Ectodermal cell (in vitro differentiated cells): Measurements from ENCODE around the gene FGFRL1.

ENCODE experiments used
- H3K27ac ChIP-seq: 2 replicates; pipeline ENCODE4 v1.7.0; 2013; ENCODE audit warnings: mild to moderate bottlenecking, low read depth, low read length; ENCODE audit not compliant: insufficient read depth, poor library complexity, severe bottlenecking
- H3K27me3 ChIP-seq: 2 replicates; pipeline ENCODE4 v1.7.0; 2013; ENCODE audit warnings: mild to moderate bottlenecking, low read length; ENCODE audit not compliant: insufficient read depth, control insufficient read depth, poor library complexity, severe bottlenecking
- H3K36me3 ChIP-seq: one replicate; pipeline ENCODE4 v1.7.0; 2013; ENCODE audit warnings: low read length; ENCODE audit not compliant: control insufficient read depth, insufficient read depth
- H3K4me1 ChIP-seq: one replicate; pipeline ENCODE4 v1.7.0; 2013; ENCODE audit warnings: low read length; ENCODE audit not compliant: control insufficient read depth, insufficient read depth
- H3K4me3 ChIP-seq: 2 replicates; pipeline ENCODE4 v1.7.0; 2013; ENCODE audit warnings: low read depth, low read length, control low read depth; ENCODE audit not compliant: insufficient read depth
- H3K9me3 ChIP-seq: 2 replicates; pipeline ENCODE4 v1.7.0; 2013; ENCODE audit warnings: mild to moderate bottlenecking, low read length, moderate library complexity; ENCODE audit not compliant: control insufficient read depth
- WGBS, 2 experiments: methylation state at CpG; one replicate each; pipeline ENCODE4 v1.1.7; 2013; ENCODE audit warnings: missing lambda C conversion rate in 2 of 2; 5-methylcytosine and 5-hydroxymethylcytosine counted together

Gene FGFRL1

GRCh38 chr4:1019729-1020470 lies 8.5 kb downstream of the FGFRL1 start:
- Histone ChIP-seq H3K27me3 (no peaks in the 10 kb centered on the region), H3K4me1 (peaks cover 35% of the 10 kb centered on the region), H3K4me3 (no peak overlapping the region), H3K9me3 (no peaks in the 10 kb centered on the region), H3K27ac (no peak overlapping the region), H3K36me3 (no peaks in the 10 kb centered on the region)
- 73 to 75% methylated on average over 23 of the region's 23 CpGs for WGBS, 2 experiments

- H3K36me3 ChIP-seq, result no peaks in the 10 kb centered on the region
- H3K27me3 ChIP-seq, result no peaks in the 10 kb centered on the region
- H3K4me1 ChIP-seq, result peaks cover 23% of the 10 kb centered on the region
- no peaks in the 10 kb centered on the region for H3K9me3 ChIP-seq
- H3K27ac ChIP-seq, result no peak overlapping the region
- H3K4me3 ChIP-seq, result no peak overlapping the region
- 92 to 94% methylated on average over 19 of the region's 19 CpGs for WGBS, 2 experiments
Measured at GRCh38 chr4:1021386-1022050, 10.1 kb downstream of the FGFRL1 start.

- peaks cover 23% of the 10 kb centered on the region for H3K4me1 ChIP-seq
- no peaks in the 10 kb centered on the region for H3K9me3 ChIP-seq
- H3K36me3 ChIP-seq, result no peaks in the 10 kb centered on the region
- H3K27ac ChIP-seq, result no peak overlapping the region
- no peaks in the 10 kb centered on the region for H3K27me3 ChIP-seq
- WGBS, 2 experiments, result 95% methylated on average over 46 of the region's 46 CpGs
- H3K4me3 ChIP-seq, result no peak overlapping the region
Measured at GRCh38 chr4:1022051-1022738, 10.8 kb downstream of the FGFRL1 start.

GRCh38 chr4:1022739-1023066 lies 11.3 kb downstream of the FGFRL1 start:
- H3K27me3 ChIP-seq, result no peaks in the 10 kb centered on the region
- no peaks in the 10 kb centered on the region for H3K9me3 ChIP-seq
- H3K4me1 ChIP-seq, result peaks cover 27% of the 10 kb centered on the region
- H3K36me3 ChIP-seq, result no peaks in the 10 kb centered on the region
- no peak overlapping the region for H3K4me3 ChIP-seq
- 86 to 88% methylated on average over 19 of the region's 19 CpGs for WGBS, 2 experiments
- H3K27ac ChIP-seq, result no peak overlapping the region

GRCh38 chr4:1023075-1023640 lies 11.7 kb downstream of the FGFRL1 start:
- 90 to 91% methylated on average over 20 of the region's 20 CpGs for WGBS, 2 experiments
- no peak overlapping the region for H3K27ac ChIP-seq
- no peaks in the 10 kb centered on the region for H3K36me3 ChIP-seq
- H3K4me1 ChIP-seq, result peaks cover 32% of the 10 kb centered on the region
- no peaks in the 10 kb centered on the region for H3K27me3 ChIP-seq
- H3K9me3 ChIP-seq, result no peaks in the 10 kb centered on the region
- no peak overlapping the region for H3K4me3 ChIP-seq

GRCh38 chr4:1023895-1024740 lies 12.7 kb downstream of the FGFRL1 start:
- Histone ChIP-seq H3K4me1 (peaks cover 26% of the 10 kb centered on the region), H3K27ac (no peak overlapping the region), H3K27me3 (no peaks in the 10 kb centered on the region), H3K9me3 (no peaks in the 10 kb centered on the region), H3K36me3 (no peaks in the 10 kb centered on the region), H3K4me3 (no peak overlapping the region)
- 96% methylated on average over 79 to 83 of the region's 83 CpGs for WGBS, 2 experiments

- H3K9me3 ChIP-seq, result no peaks in the 10 kb centered on the region
- no peaks in the 10 kb centered on the region for H3K36me3 ChIP-seq
- H3K27me3 ChIP-seq, result no peaks in the 10 kb centered on the region
- H3K27ac ChIP-seq, result no peak overlapping the region
- H3K4me3 ChIP-seq, result no peak overlapping the region
- WGBS, 2 experiments, result 94 to 96% methylated on average over 32 of the region's 32 CpGs
- H3K4me1 ChIP-seq, result peaks cover 17% of the 10 kb centered on the region
Measured at GRCh38 chr4:1024882-1025545, 13.6 kb downstream of the FGFRL1 start.

- no peaks in the 10 kb centered on the region for H3K27me3 ChIP-seq
- H3K36me3 ChIP-seq, result no peaks in the 10 kb centered on the region
- no peak overlapping the region for H3K4me3 ChIP-seq
- peaks cover 15% of the 10 kb centered on the region for H3K4me1 ChIP-seq
- no peak overlapping the region for H3K27ac ChIP-seq
- H3K9me3 ChIP-seq, result no peaks in the 10 kb centered on the region
- WGBS, 2 experiments, result 65 to 69% methylated on average over 17 of the region's 17 CpGs
Measured at GRCh38 chr4:1026115-1026514, 14.7 kb downstream of the FGFRL1 start.

- H3K9me3 ChIP-seq, result no peaks in the 10 kb centered on the region
- H3K4me3 ChIP-seq, result no peak overlapping the region
- H3K4me1 ChIP-seq, result peaks cover 12% of the 10 kb centered on the region
- H3K27ac ChIP-seq, result no peak overlapping the region
- 77 to 78% methylated on average over 26 of the region's 26 CpGs for WGBS, 2 experiments
- H3K36me3 ChIP-seq, result no peaks in the 10 kb centered on the region
- no peaks in the 10 kb centered on the region for H3K27me3 ChIP-seq
Measured at GRCh38 chr4:1027219-1027914, 15.9 kb downstream of the FGFRL1 start.
